Trophoblast cell (in vitro differentiated cells and primary cell): ENCODE data around the gene ZNF491.
A peak's percentile ranks its signal among the peaks of the same experiment; 100 is the strongest.

Source experiments
- DNase-seq, 2 donors: peaks; one replicate each; pipeline ENCODE4 v3.0.0-alpha.2; 2016
- H2AFZ ChIP-seq: 2 replicates; pipeline ENCODE4 v1.6.1; 2013; ENCODE audit warnings: low read length, moderate library complexity, mild to moderate bottlenecking; ENCODE audit not compliant: insufficient read depth, poor library complexity
- H2AK5ac ChIP-seq: 2 replicates; pipeline ENCODE4 v1.6.1; 2013; ENCODE audit warnings: mild to moderate bottlenecking, low read length
- H2BK120ac ChIP-seq: 2 replicates; pipeline ENCODE4 v1.6.1; 2013; ENCODE audit warnings: low read length, mild to moderate bottlenecking, moderate library complexity; ENCODE audit not compliant: insufficient read depth, poor library complexity
- H2BK12ac ChIP-seq: 2 replicates; pipeline ENCODE4 v1.6.1; 2013; ENCODE audit warnings: mild to moderate bottlenecking, low read length, moderate library complexity
- H2BK5ac ChIP-seq: 2 replicates; pipeline ENCODE4 v1.6.1; 2013; ENCODE audit warnings: low read length, low read depth, moderate library complexity, mild to moderate bottlenecking; ENCODE audit not compliant: poor library complexity
- H3K14ac ChIP-seq: 2 replicates; pipeline ENCODE4 v1.6.1; 2013; ENCODE audit warnings: mild to moderate bottlenecking, low read length
- H3K18ac ChIP-seq: 2 replicates; pipeline ENCODE4 v1.6.1; 2013; ENCODE audit warnings: mild to moderate bottlenecking, low read length
- H3K23ac ChIP-seq: 2 replicates; pipeline ENCODE4 v1.6.1; 2013; ENCODE audit warnings: low read length
- H3K27ac ChIP-seq: 2 replicates; pipeline ENCODE4 v1.5.1; 2013; ENCODE audit warnings: low read depth, mild to moderate bottlenecking, inconsistent platforms, low read length, moderate library complexity
- H3K27me3 ChIP-seq: 2 replicates; pipeline ENCODE4 v1.6.1; 2013; ENCODE audit warnings: inconsistent platforms, mild to moderate bottlenecking, low read length, moderate library complexity; ENCODE audit not compliant: insufficient read depth
- H3K36me3 ChIP-seq, 2 experiments: 1 replicate in 1 of 2; 2 replicates in 1 of 2; pipeline ENCODE4 v1.6.1; 2013; ENCODE audit warnings: low read length in 2 of 2, mild to moderate bottlenecking in 2 of 2, moderate library complexity in 1 of 2; ENCODE audit not compliant: insufficient read depth in 2 of 2, control insufficient read depth in 1 of 2
- H3K4ac ChIP-seq: 2 replicates; pipeline ENCODE4 v1.6.1; 2013; ENCODE audit warnings: low read depth, mild to moderate bottlenecking, low read length, moderate library complexity
- H3K4me1 ChIP-seq, 2 experiments: 1 replicate in 1 of 2; 2 replicates in 1 of 2; pipeline ENCODE4 v1.6.1; 2013; ENCODE audit warnings: low read length in 2 of 2, mild to moderate bottlenecking in 2 of 2, moderate library complexity in 1 of 2; ENCODE audit not compliant: insufficient read depth in 2 of 2, control insufficient read depth in 1 of 2
- H3K4me2 ChIP-seq: 2 replicates; pipeline ENCODE4 v1.6.1; 2013; ENCODE audit warnings: inconsistent platforms, mild to moderate bottlenecking, low read length, moderate library complexity
- H3K4me3 ChIP-seq: 2 replicates; pipeline ENCODE4 v1.5.1; 2013; ENCODE audit warnings: mild to moderate bottlenecking, low read depth, low read length, inconsistent platforms
- H3K79me1 ChIP-seq: one replicate; pipeline ENCODE4 v1.6.1; 2013; ENCODE audit warnings: low read length
- H3K79me2 ChIP-seq: 2 replicates; pipeline ENCODE4 v1.6.1; 2013; ENCODE audit warnings: low read length, mild to moderate bottlenecking; ENCODE audit not compliant: control insufficient read depth, insufficient read depth, poor library complexity
- H3K9ac ChIP-seq: 2 replicates; pipeline ENCODE4 v1.6.1; 2013; ENCODE audit warnings: mild to moderate bottlenecking, low read length
- H3K9me3 ChIP-seq: 2 replicates; pipeline ENCODE4 v1.6.1; 2013; ENCODE audit warnings: low read depth, mild to moderate bottlenecking, control low read depth, inconsistent platforms, low read length; ENCODE audit not compliant: insufficient read depth
- H4K12ac ChIP-seq: 2 replicates; pipeline ENCODE4 v1.6.1; 2013; ENCODE audit warnings: low read depth, mild to moderate bottlenecking, low read length, moderate library complexity
- H4K8ac ChIP-seq: 2 replicates; pipeline ENCODE4 v1.6.1; 2013; ENCODE audit warnings: low read depth, mild to moderate bottlenecking, low read length, moderate library complexity
- H4K91ac ChIP-seq: one replicate; pipeline ENCODE4 v1.6.1; 2013; ENCODE audit warnings: low read depth, mild to moderate bottlenecking, low read length, moderate library complexity
- WGBS: extraction: QIAGEN DNeasy Blood & Tissue Kit; methylation state at CpG from one replicate; pipeline ENCODE4 v1.1.7; 2013; ENCODE audit warnings: missing lambda C conversion rate; ENCODE audit not compliant: insufficient read length, insufficient coverage; ENCODE audit errors: extremely low coverage; 5-methylcytosine and 5-hydroxymethylcytosine counted together

The ZNF491 gene

GRCh38 chr19:11784356-11784755 lies 14.0 kb upstream of the ZNF491 start:
- Histone ChIP-seq H4K12ac (no peak overlapping the region), H3K14ac (no peak overlapping the region), H2BK120ac (no peak overlapping the region), H4K91ac (no peak overlapping the region), H3K36me3 (peaks cover 0 to 5% of the 10 kb centered on the region in 2 experiments), H3K27ac (no peak overlapping the region), H2BK12ac (no peak overlapping the region), H3K79me1 (no peaks in the 10 kb centered on the region), H3K9ac (no peak overlapping the region), H3K27me3 (no peaks in the 10 kb centered on the region), H2AK5ac (no peak overlapping the region), H2BK5ac (no peak overlapping the region), H3K4me3 (no peak overlapping the region), H3K18ac (no peak overlapping the region), H3K4me2 (no peak overlapping the region), H3K79me2 (no peaks in the 10 kb centered on the region), H2AFZ (no peak overlapping the region), H3K9me3 (peaks cover 2% of the 10 kb centered on the region), H3K4ac (no peak overlapping the region), H3K4me1 (no peaks in the 10 kb centered on the region), H4K8ac (no peak overlapping the region), H3K23ac (no peak overlapping the region)
- no peak for DNase-seq
- WGBS = no CpG with 5 or more reads among the region's 3 CpGs

- Histone ChIP-seq H3K18ac (no peak overlapping the region), H4K12ac (no peak overlapping the region), H3K27me3 (no peaks in the 10 kb centered on the region), H3K4me2 (no peak overlapping the region), H3K9ac (no peak overlapping the region), H3K4me1 (no peaks in the 10 kb centered on the region), H2BK12ac (no peak overlapping the region), H3K79me1 (no peaks in the 10 kb centered on the region), H3K79me2 (no peaks in the 10 kb centered on the region), H3K4ac (no peak overlapping the region), H3K9me3 (no peaks in the 10 kb centered on the region), H4K8ac (no peak overlapping the region), H4K91ac (no peak overlapping the region), H2AFZ (no peak overlapping the region), H2BK5ac (no peak overlapping the region), H3K23ac (no peak overlapping the region), H2AK5ac (no peak overlapping the region), H3K27ac (no peak overlapping the region), H3K36me3 (no peaks in the 10 kb centered on the region), H2BK120ac (no peak overlapping the region), H3K14ac (no peak overlapping the region), H3K4me3 (no peak overlapping the region)
- WGBS = no CpG with 5 or more reads among the region's 3 CpGs
- no peak for DNase-seq
Observed at GRCh38 chr19:11787536-11787935, 10.8 kb upstream of the ZNF491 start.

- H2BK120ac ChIP-seq = no peak overlapping the region
- H4K91ac ChIP-seq = no peak overlapping the region
- H4K8ac ChIP-seq = no peak overlapping the region
- H3K4me1 ChIP-seq = peaks cover 0 to 2% of the 10 kb centered on the region in 2 experiments
- no peaks in the 10 kb centered on the region for H3K79me1 ChIP-seq
- H3K79me2 ChIP-seq = no peaks in the 10 kb centered on the region
- no peak overlapping the region for H4K12ac ChIP-seq
- no peak overlapping the region for H3K4ac ChIP-seq
- no peak overlapping the region for H2AK5ac ChIP-seq
- H3K14ac ChIP-seq = no peak overlapping the region
- no peak overlapping the region for H3K23ac ChIP-seq
- no peak overlapping the region for H3K4me3 ChIP-seq
- H2BK12ac ChIP-seq = no peak overlapping the region
- H3K27me3 ChIP-seq = no peaks in the 10 kb centered on the region
- DNase-seq = no peak
- no peak overlapping the region for H2AFZ ChIP-seq
- no peak overlapping the region for H2BK5ac ChIP-seq
- no peaks in the 10 kb centered on the region for H3K9me3 ChIP-seq
- H3K18ac ChIP-seq = no peak overlapping the region
- H3K36me3 ChIP-seq = no peaks in the 10 kb centered on the region
- no peak overlapping the region for H3K27ac ChIP-seq
- no peak overlapping the region for H3K4me2 ChIP-seq
- H3K9ac ChIP-seq = no peak overlapping the region
Observed at GRCh38 chr19:11792942-11793341, 5.4 kb upstream of the ZNF491 start.

- no peaks in the 10 kb centered on the region for H3K9me3 ChIP-seq
- peak overlapping the region; percentile 39 for H2AFZ ChIP-seq
- peaks cover 2% of the 10 kb centered on the region for H3K27me3 ChIP-seq
- H2AK5ac ChIP-seq = no peak overlapping the region
- peaks cover 0 to 4% of the 10 kb centered on the region in 2 experiments for H3K4me1 ChIP-seq
- H3K36me3 ChIP-seq = no peaks in the 10 kb centered on the region
- no peak overlapping the region for H3K27ac ChIP-seq
- H3K4ac ChIP-seq = no peak overlapping the region
- H2BK120ac ChIP-seq = no peak overlapping the region
- H3K14ac ChIP-seq = no peak overlapping the region
- H3K23ac ChIP-seq = no peak overlapping the region
- no peak overlapping the region for H3K4me2 ChIP-seq
- no peaks in the 10 kb centered on the region for H3K79me2 ChIP-seq
- H4K12ac ChIP-seq = no peak overlapping the region
- H3K9ac ChIP-seq = no peak overlapping the region
- H4K91ac ChIP-seq = no peak overlapping the region
- DNase-seq = peak; percentile 93 to 98
- no CpG with 5 or more reads among the region's 8 CpGs for whole genome bisulfite sequencing
- H4K8ac ChIP-seq = no peak overlapping the region
- no peak overlapping the region for H2BK12ac ChIP-seq
- no peak overlapping the region for H2BK5ac ChIP-seq
- H3K18ac ChIP-seq = no peak overlapping the region
- H3K4me3 ChIP-seq = no peak overlapping the region
- H3K79me1 ChIP-seq = peaks cover 2% of the 10 kb centered on the region
Observed at GRCh38 chr19:11797491-11797890, 832 bp upstream of the ZNF491 start.
